ENCODE data around the gene SLC7A7. TPM values are rescaled to one million over a fixed set of nuclear protein-coding genes. Genes with fewer than 3 reads are reported as not detected.

Gene SLC7A7
- total and polyA plus RNA-seq, 2 of the 13 experiments (the other 11 are each of a cell fraction or from before 2014, with no cell fraction given) = 0.13 to 0.63 TPM

GRCh38 chr14:22766457-22767322 is 48.5 kb downstream of the SLC7A7 start, which contains the start of gene OXA1L (continued):
- peak; percentile 55; the same call in 1 of the 2 replicates for TF ChIP-seq ZNF570 (CRISPR knock-in tag; IDR thresholded peaks at IDR 0.05; ENCODE audit: borderline replicate concordance)
- peak; percentile 88 for TF ChIP-seq ZNF775 (CRISPR knock-in tag; IDR thresholded peaks at IDR 0.05; ENCODE audit: borderline replicate concordance)
- TF ChIP-seq E2F2 (CRISPR knock-in tag; IDR thresholded peaks at IDR 0.05; ENCODE audit: borderline replicate concordance) = peak; percentile 81; the same call in 1 of the 2 replicates
- peak; percentile 87; the same call in 1 of the 2 replicates for TF ChIP-seq RORA (CRISPR knock-in tag; IDR thresholded peaks at IDR 0.05)
- TF ChIP-seq SSRP1 (CRISPR knock-in tag; IDR thresholded peaks at IDR 0.05) = no peak; the same call in 1 of the 2 replicates
- peak; percentile 96 for TF ChIP-seq SALL1 (CRISPR knock-in tag; IDR thresholded peaks at IDR 0.05)
- TF ChIP-seq POLR2AphosphoS5 (IDR thresholded peaks at IDR 0.05; ENCODE audit: low read depth, low read length) = peak; percentile 99
- peak; percentile 99 for TF ChIP-seq ZNF816 (CRISPR knock-in tag; IDR thresholded peaks at IDR 0.05; ENCODE audit: borderline replicate concordance)
- TF ChIP-seq ZBTB34 (CRISPR knock-in tag; IDR thresholded peaks at IDR 0.05) = no peak
- no peak for TF ChIP-seq KIAA2018 (CRISPR knock-in tag; IDR thresholded peaks at IDR 0.05; ENCODE audit: borderline replicate concordance)
- TF ChIP-seq PLSCR1 (CRISPR knock-in tag; IDR thresholded peaks at IDR 0.05; ENCODE audit: borderline replicate concordance) = 0 out of 2 replicates have a peak, but pooled peaks have one; percentile 86
- TF ChIP-seq EZH2 (conservative IDR thresholded peaks at IDR 0.05; ENCODE audit: low read depth, low read length) = peak; percentile 88
- peak; percentile 99 for TF ChIP-seq ZNF34 (CRISPR knock-in tag; IDR thresholded peaks at IDR 0.05; ENCODE audit: borderline replicate concordance)
- peak; percentile 94; the same call in 1 of the 2 replicates for TF ChIP-seq ZNF33B (CRISPR knock-in tag; IDR thresholded peaks at IDR 0.05)
- no peak for TF ChIP-seq U2AF2 (IDR thresholded peaks at IDR 0.05; ENCODE audit: low read depth, low read length)
- peak; percentile 100 for TF ChIP-seq EED (CRISPR knock-in tag; IDR thresholded peaks at IDR 0.05)
- TF ChIP-seq NFYC (CRISPR knock-in tag; IDR thresholded peaks at IDR 0.05) = peak; percentile 59

Measured in HepG2 (cell line).